SK-N-DZ (cell line): ENCODE measurements around the gene CC2D1B.

Experiments
- DNase-seq: peaks from one replicate; pipeline ENCODE4 v3.0.0-alpha.2; 2015; ENCODE audit warnings: low spot score

The CC2D1B gene

DNA sequence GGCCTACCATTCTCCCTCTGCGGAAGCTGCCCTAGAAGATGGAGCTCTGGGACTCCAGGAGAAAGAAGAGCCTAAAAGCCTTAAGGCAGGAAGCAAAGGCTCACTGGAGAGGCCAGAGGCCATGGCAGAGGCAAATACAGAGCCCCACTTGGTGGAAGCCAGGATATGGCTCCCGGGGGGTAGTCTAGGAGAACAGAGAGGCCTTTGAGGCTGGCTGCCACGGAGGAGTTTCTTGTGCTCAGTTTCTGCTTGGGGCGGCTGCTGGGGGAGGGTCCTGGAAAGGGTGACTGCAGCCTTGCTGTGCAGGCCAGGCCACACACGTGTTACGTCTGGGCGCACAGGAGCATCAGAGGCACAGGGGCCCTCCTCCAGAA is 5.4 kb downstream of the CC2D1B start:
- no peak for DNase-seq

DNA sequence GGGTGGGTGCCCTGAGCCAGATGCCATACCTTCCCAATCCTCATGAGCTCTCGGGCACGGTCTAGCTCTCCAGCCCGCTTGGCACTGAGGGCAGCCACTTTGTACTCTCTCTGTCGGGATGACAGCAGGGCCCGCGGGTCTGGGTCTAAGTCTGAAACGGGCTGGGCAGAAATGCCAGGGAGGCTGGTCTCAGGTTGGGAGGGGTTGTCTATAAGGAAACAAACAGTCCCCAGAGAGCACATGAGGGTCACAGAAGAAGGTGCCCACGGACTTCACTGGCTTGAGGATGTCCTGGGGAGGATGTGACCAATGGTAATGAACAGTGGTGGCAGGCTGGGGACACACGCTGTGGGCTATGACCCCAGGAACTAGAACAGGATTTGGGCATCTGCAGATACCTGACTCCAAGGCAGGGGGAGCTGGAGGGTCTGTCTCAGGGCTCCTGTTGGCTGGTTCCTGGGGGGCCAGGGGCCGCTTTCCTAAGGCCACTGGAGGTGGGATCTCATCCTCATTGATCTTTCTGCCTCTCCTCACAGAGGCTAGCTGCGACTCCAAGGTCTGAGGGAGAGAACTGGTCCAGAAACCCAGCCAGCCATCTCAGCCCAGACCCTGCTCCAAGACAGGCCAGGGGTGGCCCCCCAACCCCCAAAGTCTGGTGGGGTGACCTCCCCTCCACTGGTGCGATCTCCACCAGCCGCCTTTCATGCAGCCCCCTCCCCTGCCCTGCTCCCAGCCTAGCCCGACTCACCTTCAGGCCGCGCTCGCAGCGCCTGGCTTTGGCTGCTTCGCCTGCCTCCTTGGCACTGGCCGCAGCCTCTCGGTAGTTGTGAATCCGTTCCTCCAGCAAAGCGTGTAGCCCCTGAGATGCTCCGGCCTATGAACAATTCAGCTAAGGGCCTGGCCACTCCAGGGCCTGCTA is 6.1 kb downstream of the CC2D1B start:
- DNase-seq: no peak

DNA sequence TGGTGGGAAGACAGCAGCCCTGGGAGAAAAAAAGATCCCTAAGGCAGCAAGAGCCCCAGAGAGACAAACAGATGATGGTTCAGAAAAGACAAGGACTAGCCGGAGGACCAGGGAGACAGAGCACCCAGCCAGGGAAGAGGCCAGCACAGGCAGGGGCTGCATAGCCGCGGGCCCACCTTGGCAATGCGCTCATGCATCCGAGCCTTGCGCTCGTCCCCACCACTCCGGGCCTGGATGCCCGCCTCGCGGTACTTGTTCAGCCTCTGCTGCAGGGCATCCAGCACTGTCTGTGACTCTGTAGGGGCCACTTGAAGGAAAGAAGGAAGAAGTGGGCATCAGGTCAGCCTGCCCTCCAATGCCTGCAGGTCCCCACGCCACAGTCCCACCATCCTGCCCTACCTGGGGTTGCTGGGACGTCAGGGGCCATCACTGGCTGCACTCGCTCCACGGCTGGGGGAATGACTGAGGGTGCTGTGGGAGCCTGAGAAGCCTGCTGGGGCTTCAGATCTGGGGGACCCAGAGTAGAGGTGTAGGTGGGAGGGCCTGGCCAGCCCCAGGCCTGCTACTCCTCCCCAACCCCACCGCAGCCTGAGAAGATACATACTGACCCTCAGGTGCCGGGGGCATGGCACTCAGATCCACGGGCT is 7.0 kb downstream of the CC2D1B start:
- DNase-seq: no peak

DNA sequence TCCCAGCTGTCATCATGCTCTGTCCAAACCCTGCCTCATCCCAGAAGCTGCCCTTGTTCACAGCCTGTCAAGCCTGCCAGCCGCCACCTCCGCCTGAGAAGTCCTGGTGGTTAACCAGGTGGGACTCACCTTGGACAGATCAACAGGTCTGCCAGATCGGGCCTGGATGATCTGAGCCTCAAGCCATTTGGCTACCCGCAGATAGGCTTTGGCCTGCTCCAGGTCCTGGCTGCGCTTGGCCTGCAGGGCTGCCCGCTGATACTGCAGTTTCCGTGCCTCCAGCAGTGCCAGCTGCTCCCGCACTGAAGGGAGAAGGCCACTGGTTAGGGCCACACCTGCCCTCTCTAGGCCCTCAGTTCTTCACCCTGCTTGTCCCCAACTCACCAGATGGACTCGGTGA is 8.6 kb downstream of the CC2D1B start:
- no peak for DNase-seq

DNA sequence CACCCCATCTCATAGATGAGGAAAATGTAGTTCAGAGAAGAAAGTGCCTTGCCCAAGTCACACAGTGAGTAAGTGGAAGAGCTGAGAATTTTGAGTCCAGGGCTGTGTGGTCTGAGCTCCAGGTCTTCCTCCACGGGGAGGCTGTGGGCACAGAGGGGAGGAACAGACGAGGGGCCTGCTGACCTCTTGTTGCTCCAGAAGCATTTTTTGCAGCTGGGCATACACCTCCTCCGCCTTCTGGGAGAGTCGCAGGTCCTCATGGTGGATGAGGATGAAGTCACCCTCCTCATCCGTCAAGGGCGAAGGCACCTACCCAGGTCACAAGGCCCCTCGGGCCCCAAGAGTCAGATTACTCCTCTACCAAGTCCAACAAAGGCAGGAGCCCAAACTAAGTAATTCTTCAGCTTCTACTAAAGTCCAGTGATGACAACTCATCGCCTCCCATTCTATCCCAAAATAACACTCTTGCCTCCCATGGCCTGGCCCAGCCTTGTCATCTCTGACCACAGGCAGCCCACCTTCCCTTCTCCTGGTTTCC is 9.1 kb downstream of the CC2D1B start:
- no peak for DNase-seq

DNA sequence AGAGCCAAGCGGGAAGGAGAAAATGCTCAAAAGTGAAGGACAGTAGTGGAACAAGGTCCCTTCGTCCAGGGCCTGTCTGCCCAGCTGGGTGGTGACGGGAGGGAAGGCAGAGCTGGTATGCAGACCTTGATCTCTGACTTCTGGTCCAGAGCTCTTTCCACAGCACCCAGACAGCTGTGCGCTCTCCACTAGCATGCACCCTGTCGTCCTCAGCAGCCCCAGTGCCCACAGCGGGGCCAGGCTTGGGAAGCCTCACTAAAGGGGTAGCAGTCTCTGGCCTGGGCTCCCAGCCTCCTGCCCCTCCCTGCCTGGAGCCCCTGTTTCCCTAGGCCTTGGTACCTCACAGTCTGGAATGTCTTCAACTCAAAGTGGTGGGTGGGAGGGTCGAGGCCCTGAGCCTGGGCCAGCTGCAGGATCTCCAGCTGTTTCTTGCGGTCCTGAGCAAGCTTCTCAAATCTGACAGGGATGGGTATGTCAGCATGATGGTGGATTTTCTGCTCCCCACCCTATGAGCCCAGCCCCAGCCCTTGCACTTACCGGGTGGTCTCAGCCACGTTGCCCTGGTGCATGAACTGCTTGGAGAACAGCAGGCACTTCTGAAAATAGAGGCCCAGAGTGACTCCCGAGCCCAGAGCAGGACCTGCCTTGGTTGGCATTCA is 10.0 kb downstream of the CC2D1B start:
- DNase-seq: no peak

DNA sequence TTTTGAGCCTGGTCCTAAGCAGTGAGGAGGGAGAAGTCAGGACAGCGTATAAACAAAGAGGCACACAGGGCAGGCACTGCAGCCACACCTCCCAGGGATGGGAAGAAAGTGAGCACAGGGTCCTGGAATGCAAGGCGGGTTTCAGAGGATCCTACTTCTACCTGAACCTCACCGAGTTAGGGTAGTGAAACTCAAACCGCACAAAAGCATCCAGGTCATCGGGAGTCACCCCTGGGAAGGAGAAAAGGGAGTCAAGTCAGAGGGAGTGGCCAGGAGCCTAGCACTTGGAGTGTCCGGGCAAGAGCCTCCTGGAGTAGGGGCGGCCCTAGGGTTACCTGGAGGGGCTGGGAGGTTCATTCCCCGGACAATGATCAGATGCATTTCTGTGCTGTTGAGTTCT is 10.6 kb downstream of the CC2D1B start:
- DNase-seq: no peak

DNA sequence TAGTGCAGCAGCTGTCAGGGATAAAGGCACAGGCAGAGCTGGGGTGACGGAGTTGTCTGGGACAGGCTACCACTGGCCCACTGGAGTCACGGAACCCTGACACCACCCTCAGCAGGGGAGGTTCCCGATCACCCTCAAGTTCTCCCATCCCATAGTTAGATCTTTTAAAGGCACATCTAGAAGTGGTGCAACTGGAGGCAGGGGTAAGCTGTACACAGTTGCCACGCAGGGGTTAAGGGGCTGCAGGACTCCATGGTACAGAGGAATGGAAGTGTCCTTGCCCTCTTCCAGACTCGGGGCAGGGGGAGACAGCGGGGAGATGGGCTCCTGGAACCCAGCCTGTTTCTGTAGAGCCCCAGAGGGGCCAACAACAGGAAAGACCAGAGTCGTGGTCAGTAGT is 13.3 kb downstream of the CC2D1B start:
- DNase-seq: no peak

DNA sequence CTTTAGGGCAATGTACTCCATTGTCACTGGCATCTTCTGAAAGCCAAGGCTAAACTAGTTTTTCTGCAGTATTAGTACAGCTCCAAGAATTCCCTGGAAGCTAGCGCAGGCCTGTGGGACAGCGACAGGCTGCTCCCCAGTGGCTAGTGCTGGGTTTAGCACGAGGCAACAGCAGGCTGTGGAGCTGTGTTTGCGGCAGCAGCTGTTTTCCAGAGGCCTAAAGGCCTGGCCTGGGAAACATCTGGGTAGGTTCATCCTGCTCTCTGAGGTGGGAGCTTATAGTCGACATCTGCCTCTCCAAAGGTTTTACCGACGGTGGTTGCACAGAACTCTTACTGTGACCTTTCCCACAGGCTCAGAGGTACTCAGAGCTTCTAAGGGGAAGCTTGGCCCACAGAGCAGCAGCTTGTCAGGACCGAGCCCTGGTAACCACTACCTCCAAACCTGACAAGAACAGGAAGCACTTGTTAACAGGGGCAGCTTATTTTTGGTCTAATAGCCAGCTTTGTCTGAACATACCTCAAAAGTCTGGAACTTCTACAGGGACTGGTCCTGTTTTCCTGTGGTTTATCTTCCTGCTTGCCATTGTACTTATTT is 17.2 kb downstream of the CC2D1B start:
- DNase-seq: peak; percentile 18

DNA sequence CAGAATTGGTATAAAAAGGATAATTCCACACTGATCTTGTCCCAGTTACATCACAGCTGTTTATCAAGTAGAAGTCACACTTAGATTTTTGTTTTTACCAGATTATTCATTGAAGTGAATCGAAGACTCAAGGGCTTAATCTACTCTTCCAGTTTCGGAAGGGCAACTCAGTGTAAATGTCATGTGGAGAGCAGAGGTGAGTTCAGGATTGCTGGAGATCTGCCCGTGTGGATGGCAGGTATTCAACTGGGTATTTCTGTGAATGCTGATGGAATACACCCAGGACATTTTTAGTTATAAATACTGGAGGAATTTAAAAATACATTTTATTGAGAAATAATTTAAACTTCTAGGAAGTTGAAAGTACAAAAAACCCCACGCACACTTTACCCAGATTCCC is 19.4 kb downstream of the CC2D1B start:
- DNase-seq: no peak

DNA sequence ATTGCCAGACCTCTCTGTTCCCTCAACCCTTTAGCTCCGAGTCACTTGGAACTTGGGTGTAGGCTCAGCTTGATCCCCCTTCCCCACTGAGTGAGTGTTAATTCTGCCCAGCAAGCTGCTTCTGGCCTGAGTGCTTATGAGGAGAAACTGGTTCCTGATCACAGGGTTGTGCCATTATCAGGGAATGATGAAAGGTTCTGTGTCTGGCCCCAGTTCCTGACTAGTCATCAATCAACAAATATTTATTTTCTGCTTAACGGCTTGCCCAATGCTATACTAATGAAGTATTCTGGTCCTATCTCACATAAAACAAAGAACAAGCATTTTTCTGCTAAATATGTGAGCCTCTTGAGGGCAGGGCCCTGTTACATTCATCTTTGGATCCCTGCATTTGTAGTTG is 20.8 kb downstream of the CC2D1B start:
- no peak for DNase-seq

DNA sequence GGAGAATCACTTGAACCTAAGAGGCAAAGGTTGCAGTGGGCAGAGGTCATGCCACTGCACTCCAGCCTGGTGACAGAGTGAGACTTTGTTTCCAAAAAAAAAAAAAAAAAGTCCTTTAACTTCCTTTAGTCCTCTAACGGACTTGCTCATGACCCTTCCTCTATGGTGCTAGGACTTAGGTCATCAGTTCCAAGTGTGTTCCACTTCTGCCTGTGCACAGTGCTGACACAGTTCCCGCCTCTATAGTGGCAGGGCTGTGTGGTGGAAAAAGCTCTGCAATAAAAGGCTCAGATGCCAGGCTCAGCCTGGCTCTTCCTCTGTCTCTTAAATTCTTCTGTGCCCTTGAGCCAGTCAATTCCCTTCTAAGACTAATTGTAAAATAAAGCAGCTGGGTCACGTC is 22.0 kb downstream of the CC2D1B start:
- no peak for DNase-seq

DNA sequence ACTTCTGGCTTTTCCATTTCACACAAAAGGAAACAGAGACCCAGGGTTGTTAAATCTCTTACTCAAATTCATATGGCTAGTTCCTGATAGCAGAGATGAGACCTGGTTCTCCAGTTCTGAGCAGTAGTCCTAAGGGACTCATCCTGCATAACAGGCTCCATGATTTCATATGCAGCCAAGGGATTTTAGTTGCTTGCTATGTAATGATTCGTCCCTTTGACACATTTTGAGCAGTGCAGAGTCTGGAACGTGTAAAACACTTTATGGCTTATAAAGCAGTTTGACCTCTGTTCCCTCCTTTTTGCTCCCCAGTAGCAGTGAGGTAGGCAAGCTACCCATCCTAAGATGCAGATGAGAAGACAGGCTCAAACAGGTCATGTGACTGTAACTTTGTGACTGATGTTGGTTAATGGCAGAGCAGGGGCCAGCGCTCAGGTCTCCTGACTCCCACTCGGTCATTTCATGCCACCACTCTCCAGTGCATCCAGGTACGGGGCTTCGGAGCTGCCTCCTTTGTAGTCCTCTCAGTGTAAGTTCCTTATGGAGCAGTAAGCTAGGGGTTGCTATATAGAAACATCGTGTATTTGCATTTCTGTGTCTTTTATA is 24.2 kb downstream of the CC2D1B start:
- no peak for DNase-seq

DNA sequence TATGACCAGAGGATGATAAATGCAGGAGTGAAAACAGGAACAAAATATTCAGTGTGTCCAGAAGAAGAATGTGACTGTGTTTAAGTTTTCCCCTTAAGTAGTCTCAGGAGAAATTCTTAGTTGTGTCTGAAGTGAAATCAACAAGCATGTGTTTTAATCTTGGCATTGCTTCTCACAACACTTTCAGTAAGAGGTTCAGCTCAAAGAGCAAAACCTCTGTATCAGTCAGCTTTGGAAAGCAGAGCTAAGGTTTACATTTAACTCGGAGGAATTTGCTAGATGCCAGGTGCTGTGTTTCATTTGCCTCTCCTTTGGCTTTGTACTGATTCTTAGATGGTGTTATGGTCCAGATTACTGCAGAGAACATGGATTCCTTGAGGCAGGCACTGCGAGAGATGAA is 28.6 kb downstream of the CC2D1B start:
- no peak for DNase-seq

DNA sequence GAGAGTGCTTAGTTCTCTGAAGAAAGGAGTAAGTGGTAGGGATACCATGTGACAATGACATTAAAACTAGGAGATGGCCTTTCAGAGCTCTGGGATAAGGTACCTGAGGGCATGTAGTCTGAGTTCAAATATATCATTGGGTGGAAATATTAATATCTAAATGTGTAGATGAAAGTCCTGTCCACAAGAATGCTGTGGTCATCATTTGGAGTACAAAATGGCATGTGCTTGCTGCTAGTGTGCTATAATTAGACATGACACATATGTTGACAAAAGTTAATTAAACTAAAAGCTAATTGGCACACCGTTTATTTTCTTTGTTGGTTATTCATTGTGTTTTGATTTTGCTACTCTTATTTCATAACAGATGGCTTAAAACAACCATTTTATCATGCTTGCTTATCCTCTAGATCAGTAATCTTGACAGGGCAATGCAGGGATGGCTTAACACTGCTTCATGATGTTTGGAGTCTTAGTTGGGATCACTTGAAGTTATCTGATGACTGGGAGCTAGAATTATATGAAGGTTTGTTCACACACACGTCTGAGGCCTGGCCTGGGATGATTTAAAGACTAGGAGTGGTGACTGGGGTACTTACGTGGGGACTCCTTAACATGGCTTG is 31.0 kb downstream of the CC2D1B start:
- DNase-seq: no peak

DNA sequence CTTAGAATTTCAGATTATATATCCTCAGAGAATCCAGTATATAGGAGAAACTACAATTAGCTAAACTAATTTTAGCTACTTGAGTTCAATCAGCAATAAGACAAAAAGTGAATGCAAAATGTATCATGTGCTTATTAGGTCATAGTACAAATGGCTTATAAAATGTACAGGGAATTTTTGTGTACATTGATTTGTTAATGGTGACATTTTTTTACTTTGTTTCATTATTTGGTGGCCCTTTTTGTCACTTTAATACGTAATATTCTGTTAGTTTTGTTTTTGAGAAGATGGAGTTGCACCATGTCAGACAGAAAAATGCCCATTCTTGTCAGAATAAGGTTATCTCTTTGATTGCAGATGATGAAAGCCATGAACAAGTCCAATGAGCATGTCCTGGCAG is 33.6 kb downstream of the CC2D1B start:
- DNase-seq: no peak

DNA sequence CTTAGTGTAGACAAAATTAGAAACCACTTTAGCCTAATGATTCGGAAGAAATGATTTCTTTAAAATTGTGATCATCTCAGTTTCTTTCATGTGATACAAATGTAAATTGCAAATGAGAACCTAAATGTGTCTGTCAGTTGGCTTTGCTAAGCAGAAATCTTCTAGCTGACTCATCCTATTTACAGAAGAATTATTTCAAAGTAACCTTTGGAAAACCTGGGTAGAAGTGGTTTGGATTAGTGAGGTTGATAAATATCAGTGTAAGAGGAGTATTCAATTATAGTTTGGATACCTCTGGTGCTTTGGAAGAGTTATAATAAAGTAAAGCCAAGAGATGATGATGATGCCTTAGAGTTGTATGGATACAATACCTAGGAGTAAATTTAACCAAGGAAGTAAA is 37.4 kb downstream of the CC2D1B start:
- no peak for DNase-seq

DNA sequence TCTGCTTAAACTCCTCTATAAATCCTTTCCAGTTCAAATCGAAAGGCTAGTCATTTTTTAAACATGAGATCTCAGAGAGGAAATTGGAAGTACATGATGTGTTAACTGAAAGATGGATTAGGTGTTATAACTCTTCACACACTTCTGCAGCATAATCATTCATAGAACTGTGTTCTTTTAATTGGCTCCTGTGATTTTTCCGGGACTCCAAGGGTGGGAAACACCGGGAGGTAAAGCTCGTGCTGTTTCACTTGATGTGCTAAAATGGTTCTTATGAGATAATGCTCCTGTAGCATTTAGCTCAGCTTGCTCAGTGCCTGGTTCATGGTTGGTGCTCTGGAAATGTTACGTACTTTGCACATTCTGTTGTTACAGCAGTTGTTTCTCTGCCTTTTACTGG is 40.2 kb downstream of the CC2D1B start:
- no peak for DNase-seq

DNA sequence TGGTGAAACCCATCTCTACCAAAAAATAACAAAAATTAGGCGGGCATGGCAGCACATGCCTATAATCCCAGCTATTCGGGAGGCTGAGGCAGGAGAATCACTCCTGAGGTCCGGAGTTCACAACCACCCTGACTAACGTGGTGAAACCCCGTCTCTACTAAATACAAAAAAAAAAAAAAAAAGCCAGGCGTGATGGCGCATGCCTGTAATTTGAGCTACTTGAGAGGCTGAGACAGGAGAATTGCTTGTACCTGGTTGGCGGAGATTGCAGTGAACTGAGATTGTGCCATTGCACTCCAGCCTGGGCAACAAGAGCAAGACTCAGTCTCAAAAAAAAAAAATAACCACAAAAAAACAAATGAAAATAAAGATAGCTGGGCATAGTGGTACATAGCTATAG is 42.3 kb downstream of the CC2D1B start:
- DNase-seq: no peak

DNA sequence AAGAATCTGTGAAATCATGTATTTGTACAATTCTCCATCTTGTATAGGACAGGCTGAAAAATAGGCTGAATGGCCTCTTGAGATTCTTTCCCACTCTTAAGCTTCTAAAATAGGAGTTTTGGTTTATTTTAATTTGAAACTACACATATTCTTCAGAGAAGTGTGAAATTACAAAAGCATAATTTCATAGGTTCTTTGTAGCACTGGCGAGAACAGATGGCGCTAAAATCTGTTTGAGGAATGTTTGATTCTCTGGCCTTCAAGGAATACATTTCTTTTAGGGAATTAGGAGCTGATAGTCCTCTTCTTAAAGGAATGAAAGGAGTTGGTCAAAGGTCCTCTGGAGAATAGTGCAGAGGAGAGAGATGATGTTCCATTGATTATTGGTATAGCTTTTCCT is 44.9 kb downstream of the CC2D1B start:
- no peak for DNase-seq
